Measurements from ENCODE around the gene SRC. TPM values are rescaled to one million over a fixed set of nuclear protein-coding genes. Genes with fewer than 3 reads are reported as not detected.

SRC gene
- total and polyA plus RNA-seq, 8 donors: 37.4 to 93.0 (median 71.5) TPM

DNA sequence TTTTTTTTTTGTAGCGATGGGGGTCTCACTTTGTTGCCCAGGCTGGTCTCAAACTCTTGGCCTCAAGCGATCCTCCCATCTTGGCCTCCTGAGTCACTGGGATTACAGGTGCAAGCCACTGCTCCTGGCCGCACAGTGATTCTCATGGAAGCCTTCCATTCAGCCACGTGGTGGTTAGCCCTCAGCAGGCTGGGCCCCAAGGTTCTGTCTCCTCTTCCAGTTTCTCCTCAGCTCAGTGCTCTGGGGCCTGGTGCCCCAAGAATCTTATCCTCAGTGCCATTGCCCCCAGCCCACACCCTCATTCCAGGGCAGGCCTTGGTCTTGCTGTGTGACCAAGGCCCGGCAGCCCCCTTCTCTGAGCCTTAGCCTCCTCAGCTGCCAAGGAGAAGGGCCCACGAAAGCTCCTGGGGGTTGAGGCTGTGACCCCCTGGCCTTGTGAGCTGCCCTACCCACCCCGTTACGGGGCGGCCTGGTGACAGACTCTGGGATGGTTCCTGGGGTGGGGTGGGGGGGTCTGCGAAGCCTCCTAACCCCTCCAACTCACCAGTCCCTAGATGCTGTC lies 16.4 kb downstream of the SRC start:
- no peak overlapping the region for H3K4me3 ChIP-seq
- TF ChIP-seq CTCF (IDR thresholded peaks at IDR 0.05): no peak
- peaks cover 0 to 4% of the 10 kb centered on the region in 2 donors for H3K36me3 ChIP-seq
- H3K27ac ChIP-seq: no peak overlapping the region
- intact Hi-C loops (cut with DNase I): no loop called here
- peak in 1 of 4 donors; percentile 27 for DNase-seq
- no peaks in the 10 kb centered on the region for H3K27me3 ChIP-seq
- H3K4me1 ChIP-seq: peaks cover 8 to 36% of the 10 kb centered on the region in 2 donors
- H3K9me3 ChIP-seq: no peaks in the 10 kb centered on the region
- ATAC-seq: no peak

DNA sequence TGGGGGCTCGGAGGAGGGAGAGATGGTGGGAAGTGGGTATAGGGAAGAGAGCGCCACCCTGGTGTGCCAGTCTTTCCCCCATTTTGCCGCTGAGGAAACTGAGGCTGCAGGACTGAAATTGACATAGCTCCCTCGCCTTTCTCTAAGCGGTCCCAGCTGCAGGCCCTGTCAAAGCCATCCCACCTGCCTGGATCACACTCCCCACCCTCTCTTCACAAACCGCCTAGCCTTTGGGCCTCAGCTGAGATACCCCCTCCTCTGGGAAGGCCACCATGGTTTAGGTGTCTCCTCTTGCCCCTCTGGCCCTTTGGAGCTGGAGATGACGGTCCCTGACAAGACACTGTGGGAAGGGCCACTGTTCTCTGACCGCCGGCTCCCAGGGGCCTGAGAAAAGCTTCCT lies 16.9 kb downstream of the SRC start:
- H3K36me3 ChIP-seq: peaks cover 0 to 4% of the 10 kb centered on the region in 2 donors

GRCh38 chr20:37363221-37364012 lies 17.5 kb downstream of the SRC start:
- Histone ChIP-seq H3K9me3 (no peaks in the 10 kb centered on the region), H3K27ac (no peak overlapping the region), H3K27me3 (no peaks in the 10 kb centered on the region), H3K4me1 (peaks cover 2 to 25% of the 10 kb centered on the region in 2 donors), H3K4me3 (no peak overlapping the region), H3K36me3 (peaks cover 0 to 4% of the 10 kb centered on the region in 2 donors)
- no peak for TF ChIP-seq CTCF (IDR thresholded peaks at IDR 0.05)
- ATAC-seq (no peak), DNase-seq (peak in 2 of 4 donors; percentile 28 to 29)
- intact Hi-C loops (cut with DNase I): no loop called here

More for the DNA sequence above, 16.9 kb downstream of the SRC start:
- Histone ChIP-seq H3K4me3 (no peak overlapping the region), H3K27me3 (no peaks in the 10 kb centered on the region), H3K27ac (no peak overlapping the region), H3K9me3 (no peaks in the 10 kb centered on the region), H3K4me1 (peaks cover 6 to 31% of the 10 kb centered on the region in 2 donors)
- intact Hi-C loops (cut with DNase I): no loop called here
- ATAC-seq: no peak
- TF ChIP-seq CTCF (IDR thresholded peaks at IDR 0.05): no peak
- DNase-seq: peak in 1 of 4 donors; percentile 22

DNA sequence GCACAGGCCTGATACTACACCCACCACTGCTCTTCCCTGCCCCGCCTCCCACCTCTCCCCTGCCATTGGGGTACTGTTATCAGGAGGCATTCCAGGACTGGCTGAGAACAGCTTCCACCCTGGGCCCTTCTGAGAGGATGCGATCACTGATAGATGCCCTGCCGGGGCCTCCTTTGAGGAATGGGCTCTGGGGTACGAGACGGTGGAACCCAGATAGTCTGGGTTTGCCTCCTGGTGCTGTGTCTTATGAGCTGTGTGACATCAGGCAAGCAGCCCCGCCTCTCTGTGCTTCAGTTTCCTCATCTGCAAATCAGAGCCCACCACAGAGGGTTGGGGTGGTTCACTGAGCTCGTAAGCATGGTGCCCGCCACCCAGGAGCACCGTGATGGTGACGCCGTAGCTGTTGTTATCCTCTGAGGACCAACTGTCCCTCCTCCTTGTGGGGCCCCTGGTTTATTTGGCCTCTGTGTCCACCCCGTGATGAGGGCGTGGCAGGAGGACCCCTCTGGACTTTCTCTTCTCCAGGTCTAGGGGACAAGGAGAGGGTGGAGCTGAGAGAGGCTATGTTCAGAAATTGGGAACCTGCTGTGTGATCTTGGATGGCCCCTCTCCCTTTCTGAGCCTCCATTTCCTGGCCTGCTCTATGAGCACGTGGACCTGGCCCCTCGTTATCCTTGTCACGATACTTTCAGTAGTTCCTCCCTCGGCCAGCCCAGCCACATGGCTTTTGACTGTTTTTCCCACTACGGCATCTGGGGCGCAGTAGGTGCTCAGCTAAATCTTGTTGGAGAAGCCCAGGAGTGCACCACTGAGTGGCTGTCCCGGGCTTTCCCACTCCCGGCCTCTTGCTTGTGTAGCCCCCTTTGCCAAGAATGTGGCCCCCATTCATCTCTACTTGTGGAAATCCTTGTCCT lies 18.3 kb downstream of the SRC start:
- no peak for TF ChIP-seq CTCF (IDR thresholded peaks at IDR 0.05)
- no peaks in the 10 kb centered on the region for H3K9me3 ChIP-seq

More for the DNA sequence above, 18.3 kb downstream of the SRC start:
- Histone ChIP-seq H3K4me1 (peaks cover 0 to 18% of the 10 kb centered on the region in 2 donors), H3K36me3 (peaks cover 0 to 4% of the 10 kb centered on the region in 2 donors), H3K27ac (no peak overlapping the region), H3K4me3 (no peak overlapping the region), H3K27me3 (no peaks in the 10 kb centered on the region)
- intact Hi-C loops (cut with DNase I): no loop called here
- ATAC-seq (no peak), DNase-seq (peak in 2 of 4 donors; percentile 23 to 41)
